ENCODE results near the gene SLC45A3. TPM values are rescaled to one million over a fixed set of nuclear protein-coding genes. Genes with fewer than 3 reads are reported as not detected.

The SLC45A3 gene
- total and polyA plus RNA-seq, 2 of the 8 experiments (the other 6 are each of a cell fraction or from before 2014, with no cell fraction given) = 13.0 to 14.3 TPM

GRCh38 chr1:205631010-205631767 lies 49.1 kb downstream of the SLC45A3 start (continued):
- TF ChIP-seq NANOG (IDR thresholded peaks at IDR 0.05; ENCODE audit: insufficient read depth, low read depth, low read length, poor library complexity, severe bottlenecking) (no peak), GABPA (IDR thresholded peaks at IDR 0.05; ENCODE audit: borderline replicate concordance, insufficient read depth, low read length) (no peak), ASH2L (IDR thresholded peaks at IDR 0.05; ENCODE audit: low read length) (peak; percentile 77), GTF2F1 (IDR thresholded peaks at IDR 0.05; ENCODE audit: borderline replicate concordance, low read depth, low read length) (no peak), BACH1 (IDR thresholded peaks at IDR 0.05; ENCODE audit: low read length) (0 out of 2 replicates have a peak, but pooled peaks have one; percentile 12), KDM4A (IDR thresholded peaks at IDR 0.05; ENCODE audit: low read depth, low read length, severe bottlenecking) (peak; percentile 56), SP4 (IDR thresholded peaks at IDR 0.05; ENCODE audit: low read length) (no peak), POLR2A (IDR thresholded peaks at IDR 0.05; ENCODE audit: control extremely low read depth in 1 of 2, low read depth in 2 of 2, low read length in 2 of 2) (peak; percentile 56 to 95), E2F6 (IDR thresholded peaks at IDR 0.05) (no peak), SRF (IDR thresholded peaks at IDR 0.05; ENCODE audit: low read depth, low read length) (no peak), RXRA (IDR thresholded peaks at IDR 0.05; ENCODE audit: insufficient read depth, low read depth, low read length) (no peak), NRF1 (IDR thresholded peaks at IDR 0.05; ENCODE audit: low read depth, low read length) (no peak), FOSL1 (IDR thresholded peaks at IDR 0.05; ENCODE audit: insufficient read depth, low read depth, low read length) (no peak), EGR1 (IDR thresholded peaks at IDR 0.05; ENCODE audit: borderline replicate concordance, low read depth, low read length) (0 out of 2 replicates have a peak, but pooled peaks have one; percentile 9), KDM5A (IDR thresholded peaks at IDR 0.05; ENCODE audit: low read length) (no peak), MAX (IDR thresholded peaks at IDR 0.05) (peak; percentile 59; the same call in 1 of the 2 replicates), HDAC2 (IDR thresholded peaks at IDR 0.05; ENCODE audit: borderline replicate concordance in 1 of 2, low read depth in 2 of 2, low read length in 2 of 2) (0 out of 4 replicates have a peak, but pooled peaks of 1 of the 2 experiments have one; percentile 33), TAF7 (optimal IDR thresholded peaks at IDR 0.05; ENCODE audit: borderline replicate concordance, low read depth, low read length) (peak; percentile 61), JUND (IDR thresholded peaks at IDR 0.05; ENCODE audit: low read length) (0 out of 2 replicates have a peak, but pooled peaks have one; percentile 31), EZH2 (IDR thresholded peaks at IDR 0.05; ENCODE audit: low read depth, low read length, severe bottlenecking) (no peak), CHD2 (IDR thresholded peaks at IDR 0.05; ENCODE audit: low read length) (peak; percentile 46; the same call in 1 of the 2 replicates), TCF12 (IDR thresholded peaks at IDR 0.05; ENCODE audit: low read depth, low read length) (0 out of 2 replicates have a peak, but pooled peaks have one; percentile 24), SIX5 (IDR thresholded peaks at IDR 0.05; ENCODE audit: low read depth, low read length) (0 out of 2 replicates have a peak, but pooled peaks have one; percentile 19), CHD1 (IDR thresholded peaks at IDR 0.05; ENCODE audit: low read depth, low read length) (no peak)

Data from H1 (cell line).